IMR-90 (cell line): ENCODE measurements around the gene MTA1. TPM values are rescaled to one million over a fixed set of nuclear protein-coding genes. Genes with fewer than 3 reads are reported as not detected.

Source experiments
- ATAC-seq: fragments of 200-7000 bp; cut with Tn5 transposase; 2 replicates; pipeline ENCODE4 v1.9.1; 2020; ENCODE audit warnings: low read depth, mild to moderate bottlenecking, moderate library complexity
- BruUV-seq: library from RNA; stranded (reverse); fragments of 400-500 nt; replicated peaks from 2 replicates; lab custom pipeline; 2021; lab: Mats Ljungman, UMichigan
- CTCF ChIA-PET: fragments of 300-600 bp; formaldehyde crosslinking; extraction: SDS; loops from one replicate; lab custom pipeline; 2021; ENCODE audit warnings: antibody characterized with exemption; lab: Yijun Ruan, JAX
- POLR2A ChIA-PET: fragments of 300-600 bp; sonication (Branson Sonifier 250); formaldehyde crosslinking; loops from one replicate; lab custom pipeline; 2022; ENCODE audit warnings: antibody characterized with exemption; ENCODE audit not compliant: unreplicated experiment; lab: Charles Lee
- DNase-seq: peaks from one replicate; pipeline ENCODE4 v3.0.0; 2013
- H2AFZ ChIP-seq: replicated peaks from 2 replicates; pipeline ENCODE3; 2013; ENCODE audit warnings: low read length, mild to moderate bottlenecking; ENCODE audit not compliant: poor library complexity
- H2AK5ac ChIP-seq: 2 replicates; pipeline ENCODE4 v1.6.1; 2013; ENCODE audit warnings: low read depth, low read length, inconsistent platforms
- H2AK9ac ChIP-seq: replicated peaks from 2 replicates; pipeline ENCODE3; 2013; ENCODE audit warnings: mild to moderate bottlenecking, low read depth, low read length, moderate library complexity; ENCODE audit not compliant: poor library complexity
- H2BK120ac ChIP-seq: 2 replicates; pipeline ENCODE4 v1.6.1; 2013; ENCODE audit warnings: low read depth, low read length, inconsistent platforms
- H2BK15ac ChIP-seq: 3 replicates; pipeline ENCODE4 v1.6.1; 2013; ENCODE audit warnings: low read depth, low read length, inconsistent platforms
- H2BK20ac ChIP-seq: 2 replicates; pipeline ENCODE4 v1.6.1; 2013; ENCODE audit warnings: low read depth, mild to moderate bottlenecking, inconsistent platforms, low read length, moderate library complexity
- H2BK5ac ChIP-seq: 2 replicates; pipeline ENCODE4 v1.6.1; 2013; ENCODE audit warnings: mild to moderate bottlenecking, low read depth, low read length, inconsistent platforms; ENCODE audit not compliant: poor library complexity, severe bottlenecking
- H3K14ac ChIP-seq: replicated peaks from 2 replicates; pipeline ENCODE4 v1.6.1; 2013; ENCODE audit warnings: low read depth, low read length, inconsistent platforms
- H3K18ac ChIP-seq: 2 replicates; pipeline ENCODE4 v1.6.1; 2013; ENCODE audit warnings: low read depth, low read length, control low read depth
- H3K23ac ChIP-seq: 2 replicates; pipeline ENCODE4 v1.6.1; 2013; ENCODE audit warnings: low read depth, low read length, inconsistent platforms
- H3K27ac ChIP-seq: 2 replicates; pipeline ENCODE4 v1.5.1; 2013; ENCODE audit warnings: mild to moderate bottlenecking, control low read depth, low read length; ENCODE audit not compliant: insufficient read depth
- H3K27me3 ChIP-seq: 2 replicates; pipeline ENCODE4 v1.6.1; 2013; ENCODE audit warnings: low read length; ENCODE audit not compliant: control insufficient read depth, insufficient read depth
- H3K36me3 ChIP-seq: 2 replicates; pipeline ENCODE4 v1.6.1; 2013; ENCODE audit warnings: low read length, mixed read lengths; ENCODE audit not compliant: control insufficient read depth, insufficient read depth
- H3K4ac ChIP-seq: 2 replicates; pipeline ENCODE4 v1.6.1; 2013; ENCODE audit warnings: low read depth, low read length, inconsistent platforms
- H3K4me1 ChIP-seq: 2 replicates; pipeline ENCODE4 v1.6.1; 2013; ENCODE audit warnings: low read length, mixed read lengths; ENCODE audit not compliant: control insufficient read depth, insufficient read depth
- H3K4me2 ChIP-seq: 2 replicates; pipeline ENCODE4 v1.6.1; 2013; ENCODE audit warnings: low read depth, mild to moderate bottlenecking, control low read depth, low read length, moderate library complexity
- H3K4me3 ChIP-seq: 2 replicates; pipeline ENCODE4 v1.5.1; 2013; ENCODE audit warnings: low read depth, mild to moderate bottlenecking, control low read depth, low read length, moderate library complexity; ENCODE audit not compliant: insufficient read depth
- H3K56ac ChIP-seq: 2 replicates; pipeline ENCODE4 v1.6.1; 2013; ENCODE audit warnings: low read length, inconsistent platforms; ENCODE audit not compliant: insufficient read depth; ENCODE audit errors: extremely low read depth
- H3K79me1 ChIP-seq, 2 experiments: 2 replicates each; pipeline ENCODE4 v1.6.1; 2013; ENCODE audit warnings: low read length in 2 of 2, inconsistent platforms in 1 of 2, low read depth in 1 of 2
- H3K9ac ChIP-seq: 2 replicates; pipeline ENCODE4 v1.6.1; 2013; ENCODE audit warnings: low read depth, low read length, control low read depth
- H3K9me1 ChIP-seq: 2 replicates; pipeline ENCODE4 v1.6.1; 2013; ENCODE audit warnings: low read length, inconsistent platforms; ENCODE audit not compliant: insufficient read depth
- H3K9me3 ChIP-seq: 2 replicates; pipeline ENCODE4 v1.6.1; 2013; ENCODE audit warnings: low read length; ENCODE audit not compliant: control insufficient read depth, insufficient read depth
- H4K20me1 ChIP-seq: 2 replicates; pipeline ENCODE4 v1.6.1; 2013; ENCODE audit warnings: low read length, inconsistent platforms; ENCODE audit not compliant: insufficient read depth
- H4K5ac ChIP-seq: 2 replicates; pipeline ENCODE4 v1.6.1; 2013; ENCODE audit warnings: mild to moderate bottlenecking, low read depth, low read length, control low read depth
- H4K8ac ChIP-seq, 2 experiments: 2 replicates each; pipeline ENCODE4 v1.6.1; 2013; ENCODE audit warnings: low read depth in 2 of 2, low read length in 2 of 2, control low read depth in 1 of 2, inconsistent platforms in 1 of 2
- H4K91ac ChIP-seq: 2 replicates; pipeline ENCODE4 v1.6.1; 2013; ENCODE audit warnings: low read depth, low read length, inconsistent platforms; ENCODE audit not compliant: insufficient read depth
- CEBPB ChIP-seq: IDR thresholded peaks from 2 replicates; pipeline ENCODE4 v1.6.1; 2012; ENCODE audit warnings: low read depth, low read length, improper control_type of control experiment
- CHD1 ChIP-seq: IDR thresholded peaks from 2 replicates; pipeline ENCODE4 v1.6.1; 2012; ENCODE audit warnings: low read depth, low read length, improper control_type of control experiment
- FOS ChIP-seq: fragments of 150-350 bp; IDR thresholded peaks from 2 replicates; pipeline ENCODE4 v1.6.1; 2016; ENCODE audit warnings: low read depth, low read length
- MAFK ChIP-seq: IDR thresholded peaks from 2 replicates; pipeline ENCODE4 v1.6.1; 2012; ENCODE audit warnings: low read depth, low read length, improper control_type of control experiment
- MAZ ChIP-seq: IDR thresholded peaks from 2 replicates; pipeline ENCODE4 v1.6.1; 2012; ENCODE audit warnings: low read depth, mild to moderate bottlenecking, low read length, improper control_type of control experiment, moderate library complexity, borderline replicate concordance
- MXI1 ChIP-seq: IDR thresholded peaks from 2 replicates; pipeline ENCODE4 v1.6.1; 2012; ENCODE audit warnings: low read depth, mild to moderate bottlenecking, low read length, moderate library complexity, borderline replicate concordance
- NFE2L2 ChIP-seq: fragments of 150-350 bp; IDR thresholded peaks from 2 replicates; pipeline ENCODE4 v1.6.1; 2016; ENCODE audit warnings: low read depth, mild to moderate bottlenecking, low read length
- POLR2A ChIP-seq: IDR thresholded peaks from 2 replicates; pipeline ENCODE4 v1.6.1; 2012; ENCODE audit warnings: mild to moderate bottlenecking, low read depth, low read length
- RAD21 ChIP-seq: IDR thresholded peaks from 2 replicates; pipeline ENCODE4 v1.6.1; 2012; ENCODE audit warnings: low read length, improper control_type of control experiment
- RCOR1 ChIP-seq: IDR thresholded peaks from 2 replicates; pipeline ENCODE4 v1.6.1; 2012; ENCODE audit warnings: mild to moderate bottlenecking, low read length, improper control_type of control experiment; ENCODE audit not compliant: insufficient replicate concordance
- RFX5 ChIP-seq: IDR thresholded peaks from 2 replicates; pipeline ENCODE4 v1.8.0; 2012; ENCODE audit warnings: low read depth, mild to moderate bottlenecking, low read length, moderate library complexity
- SMC3 ChIP-seq: fragments of 150-350 bp; IDR thresholded peaks from 2 replicates; pipeline ENCODE4 v1.6.1; 2016; ENCODE audit warnings: low read depth, mild to moderate bottlenecking, antibody characterized with exemption, low read length, moderate library complexity
- USF2 ChIP-seq: fragments of 150-350 bp; IDR thresholded peaks from 2 replicates; pipeline ENCODE4 v1.6.1; 2017; ENCODE audit warnings: mild to moderate bottlenecking, antibody characterized with exemption, low read length, low read depth
- WGBS, 2 experiments: methylation state at CpG; one replicate each; pipeline versions ENCODE4 v1.1.5 to v1.1.7; 2013; ENCODE audit warnings: missing lambda C conversion rate in 2 of 2; ENCODE audit not compliant: insufficient read length in 1 of 2; ENCODE audit errors: extremely low coverage in 2 of 2; 5-methylcytosine and 5-hydroxymethylcytosine counted together
- dilution Hi-C: fragments of 300-500 bp; cut with HindIII; formaldehyde crosslinking; loops from one replicate; pipeline ENCODE4 v1.14.3; 2018; ENCODE audit warnings: low sequenced_read_pairs; ENCODE audit not compliant: unreplicated experiment
- in situ Hi-C: fragments of 300-500 bp; cut with MboI; formaldehyde crosslinking; loops from 3 replicates; pipeline ENCODE4 v1.14.3; 2019; ENCODE audit warnings: low sequenced_read_pairs, inconsistent platforms, mixed read lengths
- intact Hi-C: fragments of 100-400 bp; cut with micrococcal nuclease; formaldehyde crosslinking; loops from 2 replicates; pipeline ENCODE4 v1.10.0; 2022
- polyA plus RNA-seq, 3 experiments: library from polyadenylated mRNA; depleted of rRNA; stranded (reverse); fragments of >200 nt; gene quantifications; 2 replicates each; pipeline ENCODE4 v1.2.3, GENCODE V29; 2012; ENCODE audit warnings: low replicate concordance in 1 of 3
- total RNA-seq: library from RNA; depleted of rRNA; stranded (reverse); fragments of >200 nt; gene quantifications from 2 replicates; pipeline ENCODE4 v1.2.3, GENCODE V29; 2012
- TF ChIP-seq, protein P1 (sequence below): fragments of 150-350 bp; IDR thresholded peaks from 2 replicates; pipeline ENCODE4 v1.6.1; 2016; ENCODE audit warnings: low read depth, mild to moderate bottlenecking, low read length, moderate library complexity, borderline replicate concordance

Gene MTA1
- total and polyA plus RNA-seq, 2 of the 4 experiments (the other 2 are of a cell fraction), result 21.5 to 61.6 TPM

DNA sequence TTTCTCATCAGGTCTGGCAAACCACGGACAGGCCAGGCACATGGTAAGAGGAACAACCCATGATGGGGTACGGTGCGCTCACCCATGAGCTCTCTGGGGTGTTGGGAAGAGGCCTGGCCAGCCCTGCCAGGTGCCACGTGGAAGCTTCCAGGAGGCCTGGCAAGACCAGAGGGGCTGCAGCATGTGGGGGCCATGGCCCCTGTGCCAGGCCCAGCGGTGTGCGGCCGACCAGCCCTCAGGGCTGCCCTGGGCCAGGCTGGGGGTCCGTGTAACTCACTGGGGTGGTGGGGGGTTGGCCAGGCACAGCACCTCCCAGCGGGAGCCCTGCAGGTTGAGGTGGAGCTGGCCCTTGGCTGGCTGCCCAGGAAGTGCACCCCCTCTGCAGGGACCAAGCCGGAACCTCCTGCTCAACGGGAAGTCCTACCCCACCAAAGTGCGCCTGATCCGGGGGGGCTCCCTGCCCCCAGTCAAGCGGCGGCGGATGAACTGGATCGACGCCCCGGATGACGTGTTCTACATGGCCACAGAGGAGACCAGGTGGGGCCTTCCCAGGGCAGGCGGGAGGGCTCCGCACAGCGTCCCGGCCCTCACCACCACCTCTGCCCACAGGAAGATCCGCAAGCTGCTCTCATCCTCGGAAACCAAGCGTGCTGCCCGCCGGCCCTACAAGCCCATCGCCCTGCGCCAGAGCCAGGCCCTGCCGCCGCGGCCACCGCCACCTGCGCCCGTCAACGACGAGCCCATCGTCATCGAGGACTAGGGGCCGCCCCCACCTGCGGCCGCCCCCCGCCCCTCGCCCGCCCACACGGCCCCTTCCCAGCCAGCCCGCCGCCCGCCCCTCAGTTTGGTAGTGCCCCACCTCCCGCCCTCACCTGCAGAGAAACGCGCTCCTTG, 50.1 kb downstream of the MTA1 start:
- H2AK5ac ChIP-seq, result no peak overlapping the region
- peaks cover 34% of the 10 kb centered on the region for H3K36me3 ChIP-seq
- ATAC-seq (no peak), DNase-seq (no peak)
- H3K4me3 ChIP-seq, result no peak overlapping the region
- 86% methylated on average over 12 of the region's 54 CpGs; no CpG with 5 or more reads in 1 of the 2 experiments for WGBS, 2 experiments
- dilution Hi-C loops (no loop called here), intact Hi-C loops (no loop called here), in situ Hi-C loops (no loop called here)
- H3K4me2 ChIP-seq, result no peak overlapping the region
- ChIA-PET CTCF (interaction anchor here (1.1 kb wide), 2 partner anchors 11 to 17 kb away, joined by 3 to 7 read pairs; partner anchors contain the start of gene CRIP1), POLR2A (no interaction called here)
- H3K14ac ChIP-seq, result no peak overlapping the region
- H4K91ac ChIP-seq, result no peak overlapping the region
- H3K9ac ChIP-seq, result no peak overlapping the region
- no TSS peak for BruUV-seq
- H3K4ac ChIP-seq, result no peak overlapping the region
- no peak overlapping the region for H2AFZ ChIP-seq
- H3K18ac ChIP-seq, result no peak overlapping the region
- 0 out of 2 replicates have a peak, but pooled peaks cover 3% of the 10 kb centered on the region for H3K9me1 ChIP-seq
- no peaks in the 10 kb centered on the region for H3K27me3 ChIP-seq
- H2AK9ac ChIP-seq, result no peak overlapping the region
- H4K8ac ChIP-seq, result no peak overlapping the region
- H3K79me1 ChIP-seq, result no peaks in the 10 kb centered on the region; a peak in 1 of 4 replicates
- no peak overlapping the region for H3K27ac ChIP-seq
- H2BK120ac ChIP-seq, result no peak overlapping the region
- no peak overlapping the region for H2BK20ac ChIP-seq
- no peak overlapping the region for H2BK15ac ChIP-seq
- no peaks in the 10 kb centered on the region for H3K9me3 ChIP-seq
- peaks cover 15% of the 10 kb centered on the region for H4K20me1 ChIP-seq
- H3K56ac ChIP-seq, result no peak overlapping the region
- no peak overlapping the region for H4K5ac ChIP-seq
- peaks cover 2% of the 10 kb centered on the region; the same call in 1 of the 2 replicates for H3K4me1 ChIP-seq
- H2BK5ac ChIP-seq, result no peak overlapping the region
- no peak overlapping the region for H3K23ac ChIP-seq
- TF ChIP-seq RFX5, result no peak
- no peak for TF ChIP-seq NFE2L2
- no peak for TF ChIP-seq MXI1
- no peak for TF ChIP-seq MAFK
- TF ChIP-seq CHD1, result no peak
- no peak for TF ChIP-seq CEBPB
- no peak for TF ChIP-seq USF2
- TF ChIP-seq RAD21, result no peak
- no peak for TF ChIP-seq FOS
- TF ChIP-seq SMC3, result no peak
- no peak for TF ChIP-seq RCOR1
- TF ChIP-seq, protein P1, sequence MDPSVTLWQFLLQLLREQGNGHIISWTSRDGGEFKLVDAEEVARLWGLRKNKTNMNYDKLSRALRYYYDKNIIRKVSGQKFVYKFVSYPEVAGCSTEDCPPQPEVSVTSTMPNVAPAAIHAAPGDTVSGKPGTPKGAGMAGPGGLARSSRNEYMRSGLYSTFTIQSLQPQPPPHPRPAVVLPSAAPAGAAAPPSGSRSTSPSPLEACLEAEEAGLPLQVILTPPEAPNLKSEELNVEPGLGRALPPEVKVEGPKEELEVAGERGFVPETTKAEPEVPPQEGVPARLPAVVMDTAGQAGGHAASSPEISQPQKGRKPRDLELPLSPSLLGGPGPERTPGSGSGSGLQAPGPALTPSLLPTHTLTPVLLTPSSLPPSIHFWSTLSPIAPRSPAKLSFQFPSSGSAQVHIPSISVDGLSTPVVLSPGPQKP, result no peak
- no peak for TF ChIP-seq MAZ
- TF ChIP-seq POLR2A, result no peak
